Transverse colon (tissue), 4 donors: ENCODE measurements around the gene HABP2.

Experiments
- CTCF ChIP-seq, 5 experiments: fragments of 200-600 bp in 3 of 5; fragments of 450-650 bp in 2 of 5; sonication (generic) in 3 of 5; IDR thresholded peaks; 1 replicate in 2 of 5; 2 replicates in 3 of 5; pipeline ENCODE4 v1.5.1; 2016 to 2017; ENCODE audit warnings: antibody characterized with exemption in 5 of 5, inconsistent platforms in 3 of 5, mild to moderate bottlenecking in 2 of 5, moderate library complexity in 1 of 5
- EP300 ChIP-seq: sonication (generic); formaldehyde crosslinking; IDR thresholded peaks from one replicate; pipeline ENCODE4 v1.6.1; 2017; ENCODE audit warnings: antibody characterized with exemption, low read depth
- POLR2A ChIP-seq: fragments of 450-650 bp; IDR thresholded peaks from one replicate; pipeline ENCODE4 v1.6.1; 2016; ENCODE audit warnings: antibody characterized with exemption, mild to moderate bottlenecking, moderate library complexity
- POLR2AphosphoS5 ChIP-seq, 3 donors: sonication (generic); formaldehyde crosslinking; IDR thresholded peaks; one replicate each; pipeline ENCODE4 v1.6.1; 2016; ENCODE audit warnings: antibody characterized with exemption in 3 of 3

- TF ChIP-seq POLR2A = no peak
- peak in 2 of 5 experiments; percentile 12 to 23 for TF ChIP-seq CTCF (IDR thresholded peaks at IDR 0.05)
- TF ChIP-seq EP300 = no peak
- no peak for TF ChIP-seq POLR2AphosphoS5 (IDR thresholded peaks at IDR 0.05)
These were observed 63.6 kb downstream of the HABP2 start for GRCh38 chr10:113616244-113617074.
